GM20000 (cell line): ENCODE data around the gene NMNAT3.

ENCODE experiments used
- DNase-seq: peaks from one replicate; pipeline ENCODE4 v3.0.0; 2012; ENCODE audit warnings: low spot score
- CTCF ChIP-seq: IDR thresholded peaks from 2 replicates; pipeline ENCODE4 v1.5.1; 2012; ENCODE audit warnings: mild to moderate bottlenecking, control low read depth; ENCODE audit errors: extremely low read depth, missing control alignments

The NMNAT3 gene

GRCh38 chr3:139528281-139528680, 149.5 kb downstream of the NMNAT3 start:
- no peak for DNase-seq
- TF ChIP-seq CTCF = no peak

- TF ChIP-seq CTCF = no peak
- no peak for DNase-seq
Observed at GRCh38 chr3:139527265-139527664, 150.5 kb downstream of the NMNAT3 start.

- DNase-seq = no peak
- no peak for TF ChIP-seq CTCF
Observed at GRCh38 chr3:139526146-139526545, 151.6 kb downstream of the NMNAT3 start.

GRCh38 chr3:139524841-139525636, 152.7 kb downstream of the NMNAT3 start:
- DNase-seq = no peak
- no peak for TF ChIP-seq CTCF

GRCh38 chr3:139523718-139524117, 154.1 kb downstream of the NMNAT3 start:
- DNase-seq = no peak
- no peak for TF ChIP-seq CTCF

- no peak for TF ChIP-seq CTCF
- DNase-seq = no peak
Observed at GRCh38 chr3:139523166-139523565, 154.6 kb downstream of the NMNAT3 start.

GRCh38 chr3:139522421-139522820, 155.4 kb downstream of the NMNAT3 start:
- DNase-seq = no peak
- no peak for TF ChIP-seq CTCF
